Measurements from ENCODE around the gene FOXK1. TPM values are rescaled to one million over a fixed set of nuclear protein-coding genes. Genes with fewer than 3 reads are reported as not detected.
A peak's percentile ranks its signal among the peaks of the same experiment; 100 is the strongest.

Gene FOXK1
- 10 to 100 TPM; 25.1 to 40.7 (median 34.1) TPM for total RNA-seq

GRCh38 chr7:4681886-4682620, at the start of gene FOXK1:
TSS of gene FOXK1 (plus strand) at chr7:4682295. CDS start at chr7:4682309, 14 bp downstream.
- Histone ChIP-seq H3K27ac (peak within 1 kb of the TSS; percentile 90 to 96 (median 92)), H3K9me3 (no peaks in the 10 kb centered on the region), H3K4me1 (peaks cover 11 to 34% (median 20%) of the 10 kb centered on the region in 4 donors), H3K27me3 (no peaks in the 10 kb centered on the region), H3K36me3 (no peaks in the 10 kb centered on the region), H3K4me3 (peak within 1 kb of the TSS; percentile 85 to 99 (median 94))
- peak; percentile 72 to 97 for DNase-seq
- WGBS, 2 donors = 0 to 4% methylated on average over 2 to 10 of the region's 116 CpGs
- ATAC-seq (ENCODE audit: low FRiP score in 2 of 2) = peak; percentile 84 to 95
- peak in 5 of 6 experiments; percentile 10 to 53 (median 15) for TF ChIP-seq CTCF (IDR thresholded peaks at IDR 0.05)
- no peak for TF ChIP-seq EP300 (IDR thresholded peaks at IDR 0.05)
- peak in 1 of 2 donors; percentile 5 for TF ChIP-seq POLR2AphosphoS5 (IDR thresholded peaks at IDR 0.05)
- TF ChIP-seq POLR2A (IDR thresholded peaks at IDR 0.05) = peak in 3 of 4 donors; percentile 27 to 72 (median 49)

GRCh38 chr7:4633012-4633411, 49.1 kb upstream of the FOXK1 start:
- no peak for TF ChIP-seq EP300 (IDR thresholded peaks at IDR 0.05)
- TF ChIP-seq POLR2AphosphoS5 (IDR thresholded peaks at IDR 0.05) = no peak
- TF ChIP-seq CTCF (IDR thresholded peaks at IDR 0.05) = no peak
- no peak for TF ChIP-seq POLR2A (IDR thresholded peaks at IDR 0.05)
- Histone ChIP-seq H3K27ac (no peak overlapping the region), H3K9me3 (no peaks in the 10 kb centered on the region), H3K4me3 (no peak overlapping the region), H3K36me3 (no peaks in the 10 kb centered on the region), H3K27me3 (no peaks in the 10 kb centered on the region), H3K4me1 (peaks cover 0 to 13% (median 11%) of the 10 kb centered on the region in 4 donors)
- no peak for ATAC-seq (ENCODE audit: low FRiP score in 2 of 2)
- DNase-seq = no peak
- 91 to 94% methylated on average over 3 of the region's 3 CpGs for WGBS, 2 donors

GRCh38 chr7:4634166-4634565, 47.9 kb upstream of the FOXK1 start:
- no peaks in the 10 kb centered on the region for H3K36me3 ChIP-seq
- WGBS, 2 donors = 56 to 65% methylated on average over 4 of the region's 4 CpGs
- TF ChIP-seq POLR2A (IDR thresholded peaks at IDR 0.05) (no peak), POLR2AphosphoS5 (IDR thresholded peaks at IDR 0.05) (no peak), EP300 (IDR thresholded peaks at IDR 0.05) (no peak), CTCF (IDR thresholded peaks at IDR 0.05) (no peak)

GRCh38 chr7:4638781-4639575, 43.1 kb upstream of the FOXK1 start:
- ATAC-seq (ENCODE audit: low FRiP score in 2 of 2) (no peak), DNase-seq (no peak)
- no peak overlapping the region for H3K4me3 ChIP-seq
- H3K27ac ChIP-seq = no peak overlapping the region
- H3K36me3 ChIP-seq = no peaks in the 10 kb centered on the region
- H3K27me3 ChIP-seq = no peaks in the 10 kb centered on the region
- TF ChIP-seq POLR2A (IDR thresholded peaks at IDR 0.05) (no peak), CTCF (IDR thresholded peaks at IDR 0.05) (no peak), POLR2AphosphoS5 (IDR thresholded peaks at IDR 0.05) (no peak), EP300 (IDR thresholded peaks at IDR 0.05) (no peak)
- H3K9me3 ChIP-seq = no peaks in the 10 kb centered on the region
- WGBS, 2 donors = 75 to 82% methylated on average over 17 of the region's 17 CpGs
- peaks cover 5 to 15% (median 13%) of the 10 kb centered on the region in 4 donors for H3K4me1 ChIP-seq

More at GRCh38 chr7:4634166-4634565, 47.9 kb upstream of the FOXK1 start:
- Histone ChIP-seq H3K4me1 (peaks cover 0 to 13% (median 11%) of the 10 kb centered on the region in 4 donors), H3K27ac (no peak overlapping the region), H3K4me3 (no peak overlapping the region), H3K27me3 (no peaks in the 10 kb centered on the region), H3K9me3 (no peaks in the 10 kb centered on the region)
- ATAC-seq (ENCODE audit: low FRiP score in 2 of 2) (no peak), DNase-seq (no peak)

All from upper lobe of left lung (tissue), 6 donors.